SU-DHL-6 (cell line): ENCODE measurements around the gene CORO2A.

Experiments used
- H2AFZ ChIP-seq: fragments of 200-600 bp; sonication (generic); 2 replicates; pipeline ENCODE4 v1.6.1; 2014; ENCODE audit warnings: low read depth, mild to moderate bottlenecking, moderate library complexity, mixed read lengths, antibody characterized with exemption, low read length; ENCODE audit not compliant: severe bottlenecking
- H3F3A ChIP-seq: fragments of 200-600 bp; shearing (Covaris generic); 2 replicates; pipeline ENCODE4 v1.6.0; 2016; ENCODE audit warnings: antibody characterized with exemption, mild to moderate bottlenecking; ENCODE audit not compliant: insufficient read depth
- H3K27ac ChIP-seq: fragments of 200-600 bp; sonication (generic); 2 replicates; pipeline ENCODE4 v1.5.1; 2016; ENCODE audit warnings: low read depth, mild to moderate bottlenecking, low read length, moderate library complexity, mixed read lengths
- H3K27me3 ChIP-seq: fragments of 200-600 bp; sonication (generic), shearing (Covaris generic); 2 replicates; pipeline ENCODE4 v1.6.0; 2014; ENCODE audit warnings: mild to moderate bottlenecking, low read length
- H3K36me3 ChIP-seq: fragments of 200-600 bp; sonication (generic); 2 replicates; pipeline ENCODE4 v1.6.1; 2014; ENCODE audit warnings: mild to moderate bottlenecking, low read length, mixed read lengths
- H3K4me2 ChIP-seq: fragments of 300-600, 200-600 bp; shearing (Covaris generic), sonication (generic); 2 replicates; pipeline ENCODE4 v1.6.0; 2014; ENCODE audit warnings: low read length, low read depth, mild to moderate bottlenecking; ENCODE audit not compliant: poor library complexity, severe bottlenecking
- H3K4me3 ChIP-seq: fragments of 200-600 bp; sonication (generic); 2 replicates; pipeline ENCODE4 v1.5.1; 2014; ENCODE audit warnings: antibody characterized with exemption, low read length, mild to moderate bottlenecking, mixed read lengths; ENCODE audit not compliant: insufficient read depth, poor library complexity, severe bottlenecking
- H3K79me2 ChIP-seq: fragments of 200-600 bp; sonication (generic); 2 replicates; pipeline ENCODE4 v1.6.1; 2014; ENCODE audit warnings: mild to moderate bottlenecking, low read length, moderate library complexity; ENCODE audit not compliant: insufficient read depth
- H3K9ac ChIP-seq: fragments of 200-600 bp; sonication (generic); 2 replicates; pipeline ENCODE4 v1.7.0; 2014; ENCODE audit warnings: mild to moderate bottlenecking, low read length
- H3K9me2 ChIP-seq: fragments of 200-600 bp; sonication (generic); replicated peaks from 2 replicates; pipeline ENCODE4 v1.6.1; 2014; ENCODE audit warnings: low read length; ENCODE audit not compliant: insufficient read depth
- H3K9me3 ChIP-seq: fragments of 200-600 bp; sonication (generic); 2 replicates; pipeline ENCODE4 v1.6.1; 2014; ENCODE audit warnings: low read length, mixed read lengths; ENCODE audit not compliant: insufficient read depth
- H4K20me1 ChIP-seq: fragments of 200-600 bp; sonication (generic); 2 replicates; pipeline ENCODE4 v1.6.1; 2014; ENCODE audit warnings: low read depth, mild to moderate bottlenecking, antibody characterized with exemption, low read length, moderate library complexity, mixed read lengths
- EZH2phosphoT487 ChIP-seq: fragments of 200-600 bp; sonication (generic), shearing (Covaris generic); conservative IDR thresholded peaks from 2 replicates; pipeline ENCODE4 v1.6.1; 2018; ENCODE audit warnings: mild to moderate bottlenecking, antibody characterized with exemption, low read length, moderate library complexity, mixed read lengths
- TF ChIP-seq, protein P1 (sequence below): fragments of 200-600 bp; sonication (generic); IDR thresholded peaks from one replicate; pipeline ENCODE4 v1.5.1; 2017; ENCODE audit warnings: antibody characterized with exemption, mild to moderate bottlenecking, low read length, moderate library complexity; ENCODE audit not compliant: insufficient read depth, poor library complexity, severe bottlenecking

Gene CORO2A

DNA sequence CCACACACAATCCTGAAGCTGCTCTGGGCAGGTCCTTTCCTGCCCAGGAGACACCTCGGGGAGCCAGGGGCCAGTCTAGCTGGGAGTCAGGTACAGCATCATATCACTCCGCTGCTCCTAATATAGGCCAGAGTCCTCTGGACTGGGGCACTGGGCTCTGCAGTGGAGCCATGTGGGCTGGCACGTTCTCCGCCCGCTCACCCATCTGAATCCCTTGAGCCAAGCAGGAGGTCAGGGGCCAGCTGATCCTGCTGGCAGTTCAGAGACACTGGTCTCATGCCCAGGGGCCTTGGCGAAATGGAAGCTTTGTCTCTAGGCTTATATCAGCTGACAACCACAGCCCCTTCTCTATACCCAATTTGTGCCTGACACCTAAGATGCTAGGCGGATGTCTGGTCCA is 9.3 kb upstream of the CORO2A start:
- no peak overlapping the region for H3K4me3 ChIP-seq
- no peaks in the 10 kb centered on the region for H4K20me1 ChIP-seq
- no peak overlapping the region for H2AFZ ChIP-seq
- H3K9me3 ChIP-seq, result no peaks in the 10 kb centered on the region
- H3K27me3 ChIP-seq, result no peaks in the 10 kb centered on the region
- no peaks in the 10 kb centered on the region for H3K9me2 ChIP-seq
- H3F3A ChIP-seq, result no peaks in the 10 kb centered on the region
- no peak overlapping the region for H3K9ac ChIP-seq
- no peaks in the 10 kb centered on the region for H3K36me3 ChIP-seq
- no peak overlapping the region for H3K27ac ChIP-seq
- no peak overlapping the region for H3K4me2 ChIP-seq
- TF ChIP-seq, protein P1, sequence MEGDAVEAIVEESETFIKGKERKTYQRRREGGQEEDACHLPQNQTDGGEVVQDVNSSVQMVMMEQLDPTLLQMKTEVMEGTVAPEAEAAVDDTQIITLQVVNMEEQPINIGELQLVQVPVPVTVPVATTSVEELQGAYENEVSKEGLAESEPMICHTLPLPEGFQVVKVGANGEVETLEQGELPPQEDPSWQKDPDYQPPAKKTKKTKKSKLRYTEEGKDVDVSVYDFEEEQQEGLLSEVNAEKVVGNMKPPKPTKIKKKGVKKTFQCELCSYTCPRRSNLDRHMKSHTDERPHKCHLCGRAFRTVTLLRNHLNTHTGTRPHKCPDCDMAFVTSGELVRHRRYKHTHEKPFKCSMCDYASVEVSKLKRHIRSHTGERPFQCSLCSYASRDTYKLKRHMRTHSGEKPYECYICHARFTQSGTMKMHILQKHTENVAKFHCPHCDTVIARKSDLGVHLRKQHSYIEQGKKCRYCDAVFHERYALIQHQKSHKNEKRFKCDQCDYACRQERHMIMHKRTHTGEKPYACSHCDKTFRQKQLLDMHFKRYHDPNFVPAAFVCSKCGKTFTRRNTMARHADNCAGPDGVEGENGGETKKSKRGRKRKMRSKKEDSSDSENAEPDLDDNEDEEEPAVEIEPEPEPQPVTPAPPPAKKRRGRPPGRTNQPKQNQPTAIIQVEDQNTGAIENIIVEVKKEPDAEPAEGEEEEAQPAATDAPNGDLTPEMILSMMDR, result no peak
- TF ChIP-seq EZH2phosphoT487, result no peak
- H3K79me2 ChIP-seq, result no peaks in the 10 kb centered on the region

- Histone ChIP-seq H2AFZ (no peak overlapping the region), H3K36me3 (no peaks in the 10 kb centered on the region), H3K9ac (no peak overlapping the region), H3K4me2 (no peak overlapping the region), H3K27me3 (no peaks in the 10 kb centered on the region), H3K9me3 (no peaks in the 10 kb centered on the region), H3K9me2 (no peaks in the 10 kb centered on the region), H3K4me3 (no peak overlapping the region), H4K20me1 (no peaks in the 10 kb centered on the region), H3F3A (no peaks in the 10 kb centered on the region), H3K27ac (no peak overlapping the region), H3K79me2 (no peaks in the 10 kb centered on the region)
- no peak for TF ChIP-seq EZH2phosphoT487
- TF ChIP-seq, protein P1, result no peak
These were observed 8.7 kb upstream of the CORO2A start for GRCh38 chr9:98201102-98201501.

DNA sequence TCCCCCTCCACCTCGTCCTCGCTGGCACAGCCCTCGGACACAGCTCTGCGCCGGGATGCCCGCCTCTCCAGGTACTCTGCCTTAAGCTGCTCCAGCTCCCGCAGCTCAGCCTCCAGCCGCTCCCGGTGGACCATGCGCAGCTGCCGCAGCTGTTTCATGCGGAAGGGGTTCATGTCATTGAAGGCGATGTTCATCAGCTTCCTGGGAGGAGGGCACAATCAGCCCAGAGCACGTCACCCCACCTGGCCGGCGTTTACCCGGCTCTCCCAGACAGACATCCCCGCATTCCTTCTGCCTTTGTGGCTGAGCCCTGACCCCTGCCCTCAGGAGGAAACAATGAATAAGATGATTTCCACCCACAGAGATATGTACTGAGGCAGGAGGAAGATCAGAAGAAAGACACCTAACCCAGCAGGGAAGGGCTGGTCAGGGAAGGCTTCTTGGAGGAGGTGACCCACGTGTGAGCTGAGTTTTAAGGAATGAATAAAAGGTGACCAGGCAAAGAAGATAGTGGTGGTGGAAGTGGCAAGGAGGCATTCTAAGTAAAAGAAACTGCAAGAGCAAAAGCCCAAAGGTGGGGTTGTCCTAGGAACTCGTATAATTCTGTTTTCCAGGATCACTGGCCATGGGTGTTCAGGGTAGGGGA is 7.1 kb upstream of the CORO2A start:
- Histone ChIP-seq H3K4me2 (no peak overlapping the region), H2AFZ (no peak overlapping the region), H3F3A (no peaks in the 10 kb centered on the region), H3K9me2 (no peaks in the 10 kb centered on the region), H3K36me3 (no peaks in the 10 kb centered on the region), H3K27ac (no peak overlapping the region), H3K9ac (no peak overlapping the region), H4K20me1 (no peaks in the 10 kb centered on the region), H3K79me2 (no peaks in the 10 kb centered on the region), H3K4me3 (no peak overlapping the region), H3K27me3 (no peaks in the 10 kb centered on the region), H3K9me3 (no peaks in the 10 kb centered on the region)
- TF ChIP-seq, protein P1, result no peak
- no peak for TF ChIP-seq EZH2phosphoT487
